Measurements from ENCODE around the gene ORAI2.

Gene ORAI2

DNA sequence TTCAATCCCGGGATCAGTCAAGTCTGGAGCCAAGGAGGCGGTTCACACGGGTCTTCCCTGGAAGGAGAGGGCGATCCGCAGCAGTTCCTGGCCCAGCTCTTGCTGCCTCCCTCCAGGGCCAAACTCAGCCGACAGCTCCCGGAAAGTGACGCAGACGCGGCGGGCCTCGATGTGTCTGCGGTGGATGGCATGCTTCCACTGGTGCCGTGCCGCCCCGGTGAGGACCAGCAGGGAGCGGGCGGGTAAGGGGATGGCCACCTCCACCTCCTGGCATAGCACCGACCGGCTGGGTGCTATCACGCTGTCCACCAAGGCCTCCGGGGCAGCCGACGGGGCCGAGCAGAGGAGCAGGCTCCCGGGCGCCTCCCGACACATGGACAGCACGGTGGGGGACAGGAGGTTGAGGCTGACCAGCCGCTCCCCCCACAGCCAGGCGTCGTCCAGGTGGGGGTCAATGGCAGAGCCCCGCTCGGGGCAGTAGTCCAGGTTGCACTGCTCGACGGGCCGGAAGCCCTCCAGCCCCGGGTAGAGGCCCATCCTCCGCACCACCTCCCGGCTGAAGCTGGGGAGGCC is 24.1 kb downstream of the ORAI2 start:
- no peaks in the 10 kb centered on the region for H4K20me1 ChIP-seq (ENCODE audit: insufficient read depth, low read length)
- H3K4me2 ChIP-seq (ENCODE audit: low read length): no peak overlapping the region
- H3K36me3 ChIP-seq (replicated peaks; ENCODE audit: low read depth, low read length): peaks cover 4% of the 10 kb centered on the region
- no peaks in the 10 kb centered on the region for H3K27me3 ChIP-seq (ENCODE audit: low read depth, low read length)
- H2AFZ ChIP-seq (ENCODE audit: low read depth, low read length): no peak overlapping the region
- H3K9ac ChIP-seq (ENCODE audit: low read length): no peak overlapping the region
- H3K79me2 ChIP-seq (ENCODE audit: low read length): peaks cover 7% of the 10 kb centered on the region; the same call in 1 of the 2 replicates
- H3K9me3 ChIP-seq (ENCODE audit: insufficient read depth, low read length): no peaks in the 10 kb centered on the region
- H3K4me1 ChIP-seq (ENCODE audit: low read length): no peaks in the 10 kb centered on the region
- no peak overlapping the region for H3K4me3 ChIP-seq (ENCODE audit: low read length)
- TF ChIP-seq, protein P1, sequence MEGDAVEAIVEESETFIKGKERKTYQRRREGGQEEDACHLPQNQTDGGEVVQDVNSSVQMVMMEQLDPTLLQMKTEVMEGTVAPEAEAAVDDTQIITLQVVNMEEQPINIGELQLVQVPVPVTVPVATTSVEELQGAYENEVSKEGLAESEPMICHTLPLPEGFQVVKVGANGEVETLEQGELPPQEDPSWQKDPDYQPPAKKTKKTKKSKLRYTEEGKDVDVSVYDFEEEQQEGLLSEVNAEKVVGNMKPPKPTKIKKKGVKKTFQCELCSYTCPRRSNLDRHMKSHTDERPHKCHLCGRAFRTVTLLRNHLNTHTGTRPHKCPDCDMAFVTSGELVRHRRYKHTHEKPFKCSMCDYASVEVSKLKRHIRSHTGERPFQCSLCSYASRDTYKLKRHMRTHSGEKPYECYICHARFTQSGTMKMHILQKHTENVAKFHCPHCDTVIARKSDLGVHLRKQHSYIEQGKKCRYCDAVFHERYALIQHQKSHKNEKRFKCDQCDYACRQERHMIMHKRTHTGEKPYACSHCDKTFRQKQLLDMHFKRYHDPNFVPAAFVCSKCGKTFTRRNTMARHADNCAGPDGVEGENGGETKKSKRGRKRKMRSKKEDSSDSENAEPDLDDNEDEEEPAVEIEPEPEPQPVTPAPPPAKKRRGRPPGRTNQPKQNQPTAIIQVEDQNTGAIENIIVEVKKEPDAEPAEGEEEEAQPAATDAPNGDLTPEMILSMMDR (IDR thresholded peaks at IDR 0.05; ENCODE audit: low read depth, low read length): no peak
- no peak for TF ChIP-seq EZH2phosphoT487 (IDR thresholded peaks at IDR 0.05; ENCODE audit: low read depth)
- H3K27ac ChIP-seq (ENCODE audit: low read length): no peak overlapping the region

DNA sequence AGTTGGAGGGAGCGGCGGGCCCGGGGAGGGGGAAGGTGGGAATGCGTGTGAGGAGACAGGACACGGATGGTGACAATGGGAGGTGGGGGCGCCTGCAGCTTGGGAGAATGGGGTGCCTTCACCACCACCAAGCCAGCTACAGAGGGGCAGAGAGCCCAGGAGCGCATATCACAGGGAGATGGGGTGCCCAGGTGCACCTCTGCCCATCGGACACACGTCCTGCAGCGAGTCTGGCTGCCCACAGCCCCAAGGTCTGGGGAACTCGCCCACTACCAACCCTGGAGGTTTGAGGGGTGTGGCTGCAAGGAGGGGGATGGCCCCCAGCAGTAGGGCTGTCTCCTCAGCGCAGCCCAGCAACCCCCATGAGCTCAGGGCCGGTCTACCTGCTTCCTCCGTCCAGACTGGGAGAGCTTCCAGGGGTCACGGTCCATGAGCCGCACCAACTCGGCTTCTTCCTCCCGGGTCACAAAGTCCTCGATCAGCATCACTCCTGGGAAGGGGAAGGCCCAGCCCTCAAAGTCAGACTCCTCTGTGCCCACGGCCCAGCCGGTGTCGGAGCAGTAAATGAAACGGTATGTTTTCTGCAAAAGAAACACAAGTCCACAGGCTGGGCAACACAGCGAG is 26.0 kb downstream of the ORAI2 start:
- H3K9ac ChIP-seq (ENCODE audit: low read length): no peak overlapping the region
- no peaks in the 10 kb centered on the region for H4K20me1 ChIP-seq (ENCODE audit: insufficient read depth, low read length)
- H3K36me3 ChIP-seq (replicated peaks; ENCODE audit: low read depth, low read length): peaks cover 4% of the 10 kb centered on the region
- TF ChIP-seq, protein P1 (IDR thresholded peaks at IDR 0.05; ENCODE audit: low read depth, low read length): no peak
- no peak for TF ChIP-seq EZH2phosphoT487 (IDR thresholded peaks at IDR 0.05; ENCODE audit: low read depth)
- no peak overlapping the region for H2AFZ ChIP-seq (ENCODE audit: low read depth, low read length)
- H3K27ac ChIP-seq (ENCODE audit: low read length): no peak overlapping the region
- no peaks in the 10 kb centered on the region for H3K27me3 ChIP-seq (ENCODE audit: low read depth, low read length)
- H3K4me2 ChIP-seq (ENCODE audit: low read length): no peak overlapping the region
- H3K4me1 ChIP-seq (ENCODE audit: low read length): peaks cover 6% of the 10 kb centered on the region; the same call in 1 of the 2 replicates
- peaks cover 24% of the 10 kb centered on the region for H3K79me2 ChIP-seq (ENCODE audit: low read length)
- H3K4me3 ChIP-seq (ENCODE audit: low read length): no peak overlapping the region
- no peaks in the 10 kb centered on the region for H3K9me3 ChIP-seq (ENCODE audit: insufficient read depth, low read length)

DNA sequence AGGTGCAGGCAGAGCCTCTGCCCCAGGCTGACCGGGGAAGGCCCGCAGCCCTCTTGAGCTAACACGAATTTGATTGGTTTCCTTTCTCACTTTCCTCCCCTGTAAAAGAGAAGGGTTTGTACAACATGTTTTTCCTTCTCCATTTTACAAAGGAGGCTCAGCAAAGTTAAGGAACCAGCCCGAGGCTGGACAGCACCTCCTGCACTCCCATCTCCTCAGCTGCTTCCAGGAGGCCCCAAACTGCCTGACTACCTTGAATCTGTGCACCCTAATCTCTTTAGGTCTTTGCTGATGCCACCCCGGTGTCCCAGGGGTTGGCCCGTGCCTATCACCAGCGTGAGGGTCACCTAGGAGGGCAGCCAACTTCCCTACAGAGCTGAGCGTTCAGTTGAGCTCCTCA is 27.1 kb downstream of the ORAI2 start:
- H3K9ac ChIP-seq (ENCODE audit: low read length): no peak overlapping the region
- no peaks in the 10 kb centered on the region for H4K20me1 ChIP-seq (ENCODE audit: insufficient read depth, low read length)
- H3K36me3 ChIP-seq (replicated peaks; ENCODE audit: low read depth, low read length): peaks cover 4% of the 10 kb centered on the region
- no peaks in the 10 kb centered on the region for H3K27me3 ChIP-seq (ENCODE audit: low read depth, low read length)
- H3K9me3 ChIP-seq (ENCODE audit: insufficient read depth, low read length): no peaks in the 10 kb centered on the region
- TF ChIP-seq EZH2phosphoT487 (IDR thresholded peaks at IDR 0.05; ENCODE audit: low read depth): no peak
- TF ChIP-seq, protein P1 (IDR thresholded peaks at IDR 0.05; ENCODE audit: low read depth, low read length): no peak
- peaks cover 27% of the 10 kb centered on the region for H3K79me2 ChIP-seq (ENCODE audit: low read length)
- H2AFZ ChIP-seq (ENCODE audit: low read depth, low read length): no peak overlapping the region
- H3K4me2 ChIP-seq (ENCODE audit: low read length): no peak overlapping the region
- no peak overlapping the region for H3K4me3 ChIP-seq (ENCODE audit: low read length)
- H3K4me1 ChIP-seq (ENCODE audit: low read length): peaks cover 6% of the 10 kb centered on the region; the same call in 1 of the 2 replicates
- H3K27ac ChIP-seq (ENCODE audit: low read length): no peak overlapping the region

DNA sequence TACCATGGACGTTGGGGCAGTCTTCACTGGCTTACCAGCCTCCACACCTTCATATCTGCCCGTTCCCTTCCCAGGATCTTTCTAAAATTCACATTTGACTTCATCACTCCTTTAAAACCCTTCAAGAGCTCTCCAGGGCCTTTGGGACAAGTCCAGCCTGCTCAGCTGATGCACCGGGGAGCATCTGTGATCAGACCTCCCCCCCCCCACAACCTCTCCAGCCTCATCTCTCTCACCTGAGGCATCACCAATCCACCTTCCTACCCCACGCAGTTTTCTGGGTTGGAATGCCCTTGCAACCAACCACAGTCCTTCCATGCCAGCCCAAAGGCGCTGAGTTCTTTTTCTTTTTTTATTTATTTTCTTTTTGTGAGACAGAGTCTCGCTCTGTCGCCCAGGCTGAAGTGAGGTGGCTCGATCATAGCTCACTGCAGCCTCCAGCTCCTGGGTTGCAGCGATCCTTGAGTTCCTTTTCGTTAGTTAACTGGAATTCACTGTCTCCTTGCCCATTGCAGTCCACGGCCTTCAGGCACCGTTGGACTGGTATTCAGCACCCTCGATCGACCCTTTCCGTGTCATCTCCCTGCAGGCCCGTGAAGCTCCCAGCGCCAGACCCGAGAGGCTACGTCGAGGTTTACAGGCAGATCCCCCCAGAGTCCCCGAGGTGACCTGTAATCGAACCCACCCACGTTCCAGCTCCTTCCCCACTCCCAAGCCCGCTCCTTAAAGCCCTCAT is 30.6 kb downstream of the ORAI2 start:
- peak overlapping the region; percentile 95 for H3K9ac ChIP-seq (ENCODE audit: low read length)
- no peaks in the 10 kb centered on the region for H3K9me3 ChIP-seq (ENCODE audit: insufficient read depth, low read length)
- peaks cover 12% of the 10 kb centered on the region for H3K4me1 ChIP-seq (ENCODE audit: low read length)
- H3K79me2 ChIP-seq (ENCODE audit: low read length): peaks cover 27% of the 10 kb centered on the region
- no peaks in the 10 kb centered on the region for H3K27me3 ChIP-seq (ENCODE audit: low read depth, low read length)
- H3K36me3 ChIP-seq (replicated peaks; ENCODE audit: low read depth, low read length): peaks cover 4% of the 10 kb centered on the region
- H3K27ac ChIP-seq (ENCODE audit: low read length): peak overlapping the region; percentile 34
- H2AFZ ChIP-seq (ENCODE audit: low read depth, low read length): peak overlapping the region; percentile 98
- H3K4me2 ChIP-seq (ENCODE audit: low read length): peak overlapping the region; percentile 84
- H4K20me1 ChIP-seq (ENCODE audit: insufficient read depth, low read length): no peaks in the 10 kb centered on the region
- no peak for TF ChIP-seq EZH2phosphoT487 (IDR thresholded peaks at IDR 0.05; ENCODE audit: low read depth)
- TF ChIP-seq, protein P1 (IDR thresholded peaks at IDR 0.05; ENCODE audit: low read depth, low read length): no peak
- H3K4me3 ChIP-seq (ENCODE audit: low read length): peak overlapping the region; percentile 95

All from OCI-LY3 (cell line).